ENCODE data around the gene SH3PXD2B. TPM values are rescaled to one million over a fixed set of nuclear protein-coding genes. Genes with fewer than 3 reads are reported as not detected.

The SH3PXD2B gene
- total and polyA plus RNA-seq, 7 experiments from 2014 or later: 0.15 to 1.1 (median 0.28) TPM; not detected in 1

DNA sequence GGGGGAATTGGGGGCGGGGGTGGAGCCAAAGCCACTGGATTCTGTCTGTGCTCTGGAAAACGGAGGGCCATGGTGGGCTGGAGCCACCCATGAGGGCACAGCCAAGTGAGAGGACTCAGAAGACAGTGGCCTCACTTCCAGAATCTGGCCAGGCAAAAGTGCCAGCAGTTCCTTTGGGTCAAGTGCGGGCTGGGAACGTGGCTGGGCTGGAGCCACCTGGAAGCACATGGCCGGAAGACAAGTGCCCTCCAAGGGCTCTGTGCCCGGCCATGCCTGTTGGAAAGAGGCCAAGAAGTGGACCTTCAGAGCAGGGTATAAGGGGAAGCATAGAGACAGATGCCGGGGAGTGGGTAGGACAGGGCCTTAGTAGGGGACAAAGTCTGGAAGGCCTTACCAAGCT lies 11.7 kb upstream of the SH3PXD2B start:
- CTCF ChIA-PET: no interaction called here
- Mint-ChIP-seq H3K9me3 (peaks cover 0 to 30% (median 9%) of the 10 kb centered on the region in 11 donors), H3K27me3 (peaks cover 0 to 13% (median 4%) of the 10 kb centered on the region in 5 donors), H3K36me3 (peaks cover 0 to 5% (median 0%) of the 10 kb centered on the region in 5 donors), H3K4me1 (peaks cover 3 to 8% (median 8%) of the 10 kb centered on the region in 7 donors), H3K27ac (no peak overlapping the region), H3K4me3 (no peak overlapping the region)
- no peak for DNase-seq
- intact Hi-C loops (cut with micrococcal nuclease): no loop called here
- POLR2A ChIA-PET: no interaction called here
- no peak overlapping the region for H3K27ac ChIP-seq (ENCODE audit: low read depth, low read length)
- no peak overlapping the region for H3K4me3 ChIP-seq (ENCODE audit: low read length)
- no peak for ATAC-seq
- no peaks in the 10 kb centered on the region for H3K27me3 ChIP-seq (ENCODE audit: control insufficient read depth in 2 of 2, insufficient read depth in 2 of 2, low read length in 2 of 2)
- peaks cover 0 to 4% (median 4%) of the 10 kb centered on the region in 3 experiments for H3K9me3 ChIP-seq (ENCODE audit: control insufficient read depth in 2 of 3, low read length in 3 of 3)
- no peaks in the 10 kb centered on the region for H3K4me1 ChIP-seq (ENCODE audit: control insufficient read depth in 2 of 2, insufficient read depth in 2 of 2, low read length in 2 of 2)
- no peaks in the 10 kb centered on the region for H3K36me3 ChIP-seq (ENCODE audit: control insufficient read depth in 2 of 3, insufficient read depth in 3 of 3, low read length in 3 of 3)

DNA sequence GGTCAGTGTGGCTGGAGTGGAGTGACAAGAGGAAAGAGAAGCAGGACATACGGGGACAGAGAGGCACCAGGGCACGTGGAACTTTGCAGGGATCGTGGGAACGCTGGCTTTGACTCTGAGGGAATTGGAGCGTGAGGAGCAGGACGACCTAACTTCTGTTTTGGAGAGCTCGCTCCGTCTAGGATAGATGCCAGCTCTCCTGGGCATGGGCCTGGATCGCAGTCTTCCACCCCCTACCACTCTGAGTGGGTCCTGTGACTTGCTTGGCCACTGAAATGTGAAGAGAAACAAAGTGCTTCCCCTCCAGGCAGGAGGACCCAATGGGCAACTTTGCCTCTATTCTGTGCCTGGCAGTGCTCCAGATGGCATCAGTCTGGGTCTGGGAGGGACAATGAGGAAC lies 8.7 kb upstream of the SH3PXD2B start:
- peaks cover 0 to 5% of the 10 kb centered on the region in 2 donors for H3K4me1 ChIP-seq (ENCODE audit: control insufficient read depth in 2 of 2, insufficient read depth in 2 of 2, low read length in 2 of 2)
- ATAC-seq (no peak), DNase-seq (no peak)
- peaks cover 0 to 4% (median 4%) of the 10 kb centered on the region in 3 experiments for H3K9me3 ChIP-seq (ENCODE audit: control insufficient read depth in 2 of 3, low read length in 3 of 3)
- H3K27me3 Mint-ChIP-seq: peaks cover 0 to 11% (median 0%) of the 10 kb centered on the region in 5 donors
- no peak overlapping the region for H3K27ac ChIP-seq (ENCODE audit: low read depth, low read length)
- no peaks in the 10 kb centered on the region for H3K36me3 ChIP-seq (ENCODE audit: control insufficient read depth in 2 of 3, insufficient read depth in 3 of 3, low read length in 3 of 3)
- H3K4me1 Mint-ChIP-seq: peaks cover 9 to 22% (median 14%) of the 10 kb centered on the region in 7 donors
- no peaks in the 10 kb centered on the region for H3K27me3 ChIP-seq (ENCODE audit: control insufficient read depth in 2 of 2, insufficient read depth in 2 of 2, low read length in 2 of 2)
- H3K4me3 Mint-ChIP-seq: no peak overlapping the region
- peaks cover 0 to 5% (median 0%) of the 10 kb centered on the region in 5 donors for H3K36me3 Mint-ChIP-seq
- no peak overlapping the region for H3K4me3 ChIP-seq (ENCODE audit: low read length)
- POLR2A ChIA-PET: no interaction called here
- peaks cover 0 to 21% (median 5%) of the 10 kb centered on the region in 11 donors for H3K9me3 Mint-ChIP-seq
- intact Hi-C loops (cut with micrococcal nuclease): no loop called here
- CTCF ChIA-PET: interaction anchor here (0.6 kb wide), 1 partner anchor 234 kb away, joined by 5 read pairs; no protein-coding TSS in a partner anchor
- no peak overlapping the region for H3K27ac Mint-ChIP-seq

DNA sequence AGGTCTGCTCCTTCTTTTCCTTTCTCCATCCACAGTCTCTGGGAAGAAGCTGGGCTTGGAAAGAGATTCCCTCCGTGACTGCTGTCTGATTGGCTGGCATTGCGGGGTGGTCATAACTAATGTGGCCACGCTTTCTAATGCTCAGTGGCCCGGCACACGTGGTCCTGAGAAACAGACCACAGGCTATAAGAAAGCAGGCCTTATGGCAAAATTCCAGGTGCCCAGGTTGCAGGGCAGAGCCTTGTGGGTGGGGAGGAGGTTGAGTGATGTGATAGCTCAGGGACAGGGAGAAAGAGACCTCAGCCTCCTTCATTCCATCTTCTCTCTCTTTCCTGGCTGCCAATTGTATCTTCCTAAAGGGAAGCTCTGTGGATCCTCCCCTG lies 5.4 kb upstream of the SH3PXD2B start:
- peaks cover 0 to 5% (median 0%) of the 10 kb centered on the region in 5 donors for H3K36me3 Mint-ChIP-seq
- H3K9me3 Mint-ChIP-seq: peaks cover 0 to 19% (median 5%) of the 10 kb centered on the region in 11 donors
- peaks cover 10 to 24% (median 18%) of the 10 kb centered on the region in 7 donors for H3K4me1 Mint-ChIP-seq
- Histone ChIP-seq H3K27me3 (ENCODE audit: control insufficient read depth in 2 of 2, insufficient read depth in 2 of 2, low read length in 2 of 2) (peaks cover 0 to 3% of the 10 kb centered on the region in 2 donors), H3K4me3 (ENCODE audit: low read length) (no peak overlapping the region), H3K27ac (ENCODE audit: low read depth, low read length) (no peak overlapping the region), H3K36me3 (ENCODE audit: control insufficient read depth in 2 of 3, insufficient read depth in 3 of 3, low read length in 3 of 3) (no peaks in the 10 kb centered on the region), H3K9me3 (ENCODE audit: control insufficient read depth in 2 of 3, low read length in 3 of 3) (peaks cover 0 to 4% (median 1%) of the 10 kb centered on the region in 3 experiments), H3K4me1 (ENCODE audit: control insufficient read depth in 2 of 2, insufficient read depth in 2 of 2, low read length in 2 of 2) (peaks cover 0 to 5% of the 10 kb centered on the region in 2 donors)
- H3K4me3 Mint-ChIP-seq: no peak overlapping the region
- POLR2A ChIA-PET: interaction anchor here (0.6 kb wide), 1 partner anchor 258 kb away, joined by 4 read pairs; no protein-coding TSS in a partner anchor
- no peak for ATAC-seq
- H3K27ac Mint-ChIP-seq: no peak overlapping the region
- intact Hi-C loops (cut with micrococcal nuclease): loop anchor here (10.0 kb wide), 2 partner anchors 175 to 495 kb away; partner anchors contain the start of genes RPL26L1 (in 2 of the 2) and UBTD2 (in 1 of the 2)
- CTCF ChIA-PET: interaction anchor here (0.6 to 1.9 kb wide), 3 partner anchors 10 to 238 kb away, joined by 3 to 11 read pairs (median 5); no protein-coding TSS in a partner anchor
- DNase-seq: no peak
- H3K27me3 Mint-ChIP-seq: peaks cover 0 to 29% (median 6%) of the 10 kb centered on the region in 5 donors

DNA sequence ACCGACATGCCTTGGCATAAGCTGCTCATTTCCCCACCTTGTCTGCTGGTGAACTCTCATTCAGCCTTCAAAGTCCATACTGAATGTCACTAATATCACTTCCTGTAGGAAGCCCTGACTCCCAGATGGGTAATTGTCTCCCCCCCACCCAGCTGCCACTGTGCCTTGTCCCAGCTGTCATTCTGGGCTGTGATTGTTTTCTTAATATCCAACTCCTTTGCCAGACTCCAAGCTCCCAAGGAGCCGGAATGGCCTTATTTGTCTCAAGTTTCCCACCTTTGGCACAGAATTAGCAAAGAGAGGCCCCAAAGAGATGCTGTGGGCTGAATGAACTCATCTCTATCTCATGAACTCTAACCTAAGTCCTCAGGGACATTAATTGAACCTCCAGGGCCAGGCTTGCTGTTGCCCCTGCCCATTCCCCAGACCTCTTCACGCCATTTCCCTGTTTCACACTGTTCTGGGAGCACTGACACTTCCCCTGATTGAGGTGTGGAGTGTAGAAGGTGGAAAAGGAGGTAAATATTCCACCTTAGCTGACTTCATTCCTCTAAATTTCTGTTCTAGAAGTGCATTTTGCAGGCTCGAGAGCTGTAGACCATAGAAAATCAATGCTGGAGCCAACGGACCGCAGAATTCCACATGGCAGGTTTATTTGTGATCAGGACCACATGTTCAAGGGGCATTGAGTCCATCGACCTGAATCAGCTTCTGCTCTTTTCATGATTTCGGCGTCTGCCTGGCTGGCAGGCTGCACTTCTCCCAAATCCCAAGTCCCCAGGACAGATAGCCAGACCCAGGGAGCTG lies 4.9 kb upstream of the SH3PXD2B start:
- Histone ChIP-seq H3K4me1 (ENCODE audit: control insufficient read depth in 2 of 2, insufficient read depth in 2 of 2, low read length in 2 of 2) (peaks cover 0 to 5% of the 10 kb centered on the region in 2 donors), H3K27ac (ENCODE audit: low read depth, low read length) (no peak overlapping the region), H3K9me3 (ENCODE audit: control insufficient read depth in 2 of 3, low read length in 3 of 3) (peaks cover 0 to 3% (median 0%) of the 10 kb centered on the region in 3 experiments), H3K4me3 (ENCODE audit: low read length) (no peak overlapping the region), H3K36me3 (ENCODE audit: control insufficient read depth in 2 of 3, insufficient read depth in 3 of 3, low read length in 3 of 3) (no peaks in the 10 kb centered on the region), H3K27me3 (ENCODE audit: control insufficient read depth in 2 of 2, insufficient read depth in 2 of 2, low read length in 2 of 2) (peaks cover 0 to 4% of the 10 kb centered on the region in 2 donors)
- no peak for ATAC-seq
- intact Hi-C loops (cut with micrococcal nuclease): loop anchor here (10.0 kb wide), 2 partner anchors 174 to 496 kb away; partner anchors contain the start of genes RPL26L1 (in 2 of the 2) and UBTD2 (in 1 of the 2)
- peaks cover 12 to 27% (median 20%) of the 10 kb centered on the region in 7 donors for H3K4me1 Mint-ChIP-seq
- POLR2A ChIA-PET: interaction anchor here (0.6 kb wide), 1 partner anchor 258 kb away, joined by 4 read pairs; no protein-coding TSS in a partner anchor
- H3K36me3 Mint-ChIP-seq: peaks cover 0 to 5% (median 0%) of the 10 kb centered on the region in 5 donors
- H3K9me3 Mint-ChIP-seq: peaks cover 0 to 15% (median 5%) of the 10 kb centered on the region in 11 donors
- H3K4me3 Mint-ChIP-seq: no peak overlapping the region
- CTCF ChIA-PET: no interaction called here
- peaks cover 0 to 31% (median 9%) of the 10 kb centered on the region in 5 donors for H3K27me3 Mint-ChIP-seq
- no peak overlapping the region for H3K27ac Mint-ChIP-seq
- no peak for DNase-seq

DNA sequence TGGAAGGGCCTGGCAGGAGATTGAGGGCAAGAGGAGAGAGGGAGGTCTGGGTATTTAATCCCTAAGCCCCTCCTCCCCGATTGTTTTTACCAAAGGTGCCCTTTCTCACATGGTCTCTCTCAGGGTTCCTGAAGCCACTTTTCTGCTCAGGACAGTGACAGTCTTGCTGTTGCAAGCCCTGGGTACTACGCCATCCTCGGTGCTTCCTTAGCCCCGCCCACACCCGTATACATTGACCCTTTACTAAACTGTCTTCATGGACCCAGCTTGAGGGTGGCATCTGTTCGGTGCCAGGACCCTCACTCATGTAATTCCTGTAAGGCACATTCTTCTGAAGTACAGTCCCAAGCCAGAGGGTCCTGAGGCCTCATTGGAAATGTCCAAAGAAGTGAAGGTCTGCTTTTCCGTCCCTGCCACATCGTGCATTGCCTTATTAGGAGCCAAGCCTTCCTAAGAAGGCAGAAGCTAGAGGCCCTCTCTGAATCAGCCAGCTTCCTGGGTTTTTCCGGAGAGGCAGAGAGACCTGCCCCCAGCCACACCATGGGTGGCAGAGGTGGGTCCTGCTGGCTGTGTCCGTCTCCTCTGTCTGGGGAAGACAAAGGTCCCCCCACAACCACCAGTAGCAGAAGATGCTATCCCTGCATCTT lies 1.9 kb upstream of the SH3PXD2B start:
- no peak overlapping the region for H3K27ac ChIP-seq (ENCODE audit: low read depth, low read length)
- no peaks in the 10 kb centered on the region for H3K36me3 Mint-ChIP-seq
- ATAC-seq: no peak
- H3K4me3 Mint-ChIP-seq: peak overlapping the region in 5 of 10 donors; percentile 11 to 60 (median 54)
- H3K9me3 Mint-ChIP-seq: no peaks in the 10 kb centered on the region
- H3K36me3 ChIP-seq (ENCODE audit: control insufficient read depth in 2 of 3, insufficient read depth in 3 of 3, low read length in 3 of 3): no peaks in the 10 kb centered on the region
- H3K27me3 ChIP-seq (ENCODE audit: control insufficient read depth in 2 of 2, insufficient read depth in 2 of 2, low read length in 2 of 2): peaks cover 0 to 4% of the 10 kb centered on the region in 2 donors
- CTCF ChIA-PET: interaction anchor here (2.0 kb wide), 1 partner anchor 241 kb away, joined by 6 read pairs; no protein-coding TSS in a partner anchor
- no peaks in the 10 kb centered on the region for H3K9me3 ChIP-seq (ENCODE audit: control insufficient read depth in 2 of 3, low read length in 3 of 3)
- peaks cover 8 to 57% (median 30%) of the 10 kb centered on the region in 5 donors for H3K27me3 Mint-ChIP-seq
- H3K27ac Mint-ChIP-seq: peak overlapping the region in 1 of 9 donors; percentile 26
- no peak for DNase-seq
- intact Hi-C loops (cut with micrococcal nuclease): loop anchor here (10.0 kb wide), 2 partner anchors 171 to 499 kb away; partner anchors contain the start of genes RPL26L1 (in 2 of the 2) and UBTD2 (in 1 of the 2)
- H3K4me1 Mint-ChIP-seq: peaks cover 14 to 31% (median 22%) of the 10 kb centered on the region in 7 donors
- no peak overlapping the region for H3K4me3 ChIP-seq (ENCODE audit: low read length)
- POLR2A ChIA-PET: no interaction called here
- peaks cover 0 to 5% of the 10 kb centered on the region in 2 donors for H3K4me1 ChIP-seq (ENCODE audit: control insufficient read depth in 2 of 2, insufficient read depth in 2 of 2, low read length in 2 of 2)

DNA sequence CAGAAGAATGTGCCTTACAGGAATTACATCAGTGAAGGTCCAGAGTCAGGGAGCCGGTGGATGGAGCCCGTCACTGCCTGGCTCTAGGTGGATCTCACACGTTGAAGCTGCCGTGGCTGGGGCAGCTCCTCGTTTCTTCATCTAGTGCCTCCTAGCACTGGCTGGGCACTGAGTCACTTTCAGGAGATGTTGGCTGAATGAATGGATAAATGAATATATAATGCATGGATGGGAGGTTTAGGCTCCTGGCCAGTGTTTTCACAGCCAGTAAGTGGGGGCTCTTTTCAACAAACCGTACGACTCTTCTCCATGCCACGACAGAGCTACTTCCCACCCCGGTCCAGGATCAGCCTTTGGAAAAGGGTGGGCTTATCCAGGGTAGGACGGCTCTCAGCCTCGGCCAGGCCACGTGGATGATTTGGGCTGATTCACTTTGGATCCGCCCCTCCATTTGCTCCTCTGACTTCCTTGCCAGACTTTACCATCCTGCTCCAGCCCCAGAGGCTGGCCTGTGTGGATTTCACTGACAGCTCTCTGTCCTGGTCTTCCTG lies 1.3 kb upstream of the SH3PXD2B start:
- ChIA-PET CTCF (interaction anchor here (2.0 kb wide), 1 partner anchor 242 kb away, joined by 6 read pairs; no protein-coding TSS in a partner anchor), POLR2A (no interaction called here)
- Mint-ChIP-seq H3K27me3 (peaks cover 12 to 59% (median 33%) of the 10 kb centered on the region in 5 donors), H3K36me3 (no peaks in the 10 kb centered on the region), H3K4me1 (peaks cover 8 to 25% (median 17%) of the 10 kb centered on the region in 7 donors), H3K27ac (peak overlapping the region in 2 of 9 donors; percentile 43 to 66), H3K9me3 (no peaks in the 10 kb centered on the region), H3K4me3 (peak overlapping the region in 9 of 10 donors; percentile 37 to 93 (median 86))
- intact Hi-C loops (cut with micrococcal nuclease): loop anchor here (2.0 to 10.0 kb wide), 3 partner anchors 171 to 601 kb away; partner anchors contain the start of genes RPL26L1 (in 2 of the 2), CREBRF (in 1 of the 2) and UBTD2 (in 1 of the 2)
- Histone ChIP-seq H3K27me3 (ENCODE audit: control insufficient read depth in 2 of 2, insufficient read depth in 2 of 2, low read length in 2 of 2) (peaks cover 0 to 4% of the 10 kb centered on the region in 2 donors), H3K36me3 (ENCODE audit: control insufficient read depth in 2 of 3, insufficient read depth in 3 of 3, low read length in 3 of 3) (no peaks in the 10 kb centered on the region), H3K4me1 (ENCODE audit: control insufficient read depth in 2 of 2, insufficient read depth in 2 of 2, low read length in 2 of 2) (peaks cover 0 to 2% of the 10 kb centered on the region in 2 donors), H3K4me3 (ENCODE audit: low read length) (no peak overlapping the region), H3K9me3 (ENCODE audit: control insufficient read depth in 2 of 3, low read length in 3 of 3) (no peaks in the 10 kb centered on the region), H3K27ac (ENCODE audit: low read depth, low read length) (no peak overlapping the region)
- no peak for ATAC-seq
- no peak for DNase-seq
